Fibroblast of the aortic adventitia (primary cell): ENCODE data around the gene MYOM1. TPM values are rescaled to one million over a fixed set of nuclear protein-coding genes. Genes with fewer than 3 reads are reported as not detected.

Experiments
- DNase-seq: peaks from one replicate; pipeline ENCODE4 v3.0.0-alpha.2; 2010; ENCODE audit warnings: low read depth
- H3K4me3 ChIP-seq: 2 replicates; pipeline ENCODE4 v1.5.1; 2011; ENCODE audit warnings: low read depth, mild to moderate bottlenecking, control low read depth, low read length, moderate library complexity
- total RNA-seq: library from RNA; depleted of rRNA; stranded (reverse); fragments of >200 nt; gene quantifications from 2 replicates; pipeline ENCODE4 v1.2.3, GENCODE V29; 2012; ENCODE audit warnings: low replicate concordance
- TF ChIP-seq, protein P1 (sequence below): IDR thresholded peaks from 2 replicates; pipeline ENCODE4 v1.5.1; 2011; ENCODE audit warnings: mild to moderate bottlenecking, low read length, control low read depth, inconsistent platforms; ENCODE audit not compliant: insufficient read depth

MYOM1 gene
- total RNA-seq, 1 donor: 0.90 TPM

DNA sequence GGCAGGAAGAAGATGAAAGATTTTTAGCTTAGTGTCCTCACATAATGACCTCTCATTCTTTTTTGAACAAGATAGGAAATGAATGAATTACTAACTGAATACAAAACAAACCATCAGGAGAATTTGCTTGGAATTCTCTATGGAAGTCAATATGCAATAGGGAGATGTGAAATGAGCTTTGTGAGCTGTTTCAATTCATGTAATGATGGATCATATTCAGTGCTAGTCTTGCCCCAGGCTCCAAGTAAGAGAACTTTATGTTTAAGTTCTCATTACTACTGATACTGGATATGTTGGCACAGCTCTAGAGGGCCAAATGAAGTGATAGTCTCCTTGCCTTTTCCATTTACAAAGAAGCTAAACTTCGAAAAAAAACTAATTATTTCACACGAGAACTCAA is 29.2 kb downstream of the MYOM1 start:
- no peak for DNase-seq
- TF ChIP-seq, protein P1, sequence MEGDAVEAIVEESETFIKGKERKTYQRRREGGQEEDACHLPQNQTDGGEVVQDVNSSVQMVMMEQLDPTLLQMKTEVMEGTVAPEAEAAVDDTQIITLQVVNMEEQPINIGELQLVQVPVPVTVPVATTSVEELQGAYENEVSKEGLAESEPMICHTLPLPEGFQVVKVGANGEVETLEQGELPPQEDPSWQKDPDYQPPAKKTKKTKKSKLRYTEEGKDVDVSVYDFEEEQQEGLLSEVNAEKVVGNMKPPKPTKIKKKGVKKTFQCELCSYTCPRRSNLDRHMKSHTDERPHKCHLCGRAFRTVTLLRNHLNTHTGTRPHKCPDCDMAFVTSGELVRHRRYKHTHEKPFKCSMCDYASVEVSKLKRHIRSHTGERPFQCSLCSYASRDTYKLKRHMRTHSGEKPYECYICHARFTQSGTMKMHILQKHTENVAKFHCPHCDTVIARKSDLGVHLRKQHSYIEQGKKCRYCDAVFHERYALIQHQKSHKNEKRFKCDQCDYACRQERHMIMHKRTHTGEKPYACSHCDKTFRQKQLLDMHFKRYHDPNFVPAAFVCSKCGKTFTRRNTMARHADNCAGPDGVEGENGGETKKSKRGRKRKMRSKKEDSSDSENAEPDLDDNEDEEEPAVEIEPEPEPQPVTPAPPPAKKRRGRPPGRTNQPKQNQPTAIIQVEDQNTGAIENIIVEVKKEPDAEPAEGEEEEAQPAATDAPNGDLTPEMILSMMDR: no peak
- no peak overlapping the region for H3K4me3 ChIP-seq

DNA sequence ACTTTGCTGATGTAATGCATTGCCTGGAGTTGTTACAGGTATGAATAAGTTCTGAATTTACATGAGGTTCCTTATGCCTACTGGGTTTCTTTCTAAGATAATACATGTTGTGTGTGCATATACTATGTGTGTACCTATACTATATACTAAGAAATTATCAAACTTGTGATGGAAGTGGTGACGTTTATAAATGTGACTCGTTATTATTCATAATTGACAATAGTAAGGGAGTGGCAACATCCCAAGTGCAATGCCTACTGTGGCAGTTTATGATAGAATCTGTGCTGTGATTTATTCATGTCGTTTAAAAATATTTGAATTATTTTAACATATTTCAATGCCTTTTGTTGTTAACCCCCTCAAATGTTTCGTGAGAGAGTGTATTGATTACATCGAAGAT is 29.9 kb downstream of the MYOM1 start:
- TF ChIP-seq, protein P1: no peak
- DNase-seq: no peak

DNA sequence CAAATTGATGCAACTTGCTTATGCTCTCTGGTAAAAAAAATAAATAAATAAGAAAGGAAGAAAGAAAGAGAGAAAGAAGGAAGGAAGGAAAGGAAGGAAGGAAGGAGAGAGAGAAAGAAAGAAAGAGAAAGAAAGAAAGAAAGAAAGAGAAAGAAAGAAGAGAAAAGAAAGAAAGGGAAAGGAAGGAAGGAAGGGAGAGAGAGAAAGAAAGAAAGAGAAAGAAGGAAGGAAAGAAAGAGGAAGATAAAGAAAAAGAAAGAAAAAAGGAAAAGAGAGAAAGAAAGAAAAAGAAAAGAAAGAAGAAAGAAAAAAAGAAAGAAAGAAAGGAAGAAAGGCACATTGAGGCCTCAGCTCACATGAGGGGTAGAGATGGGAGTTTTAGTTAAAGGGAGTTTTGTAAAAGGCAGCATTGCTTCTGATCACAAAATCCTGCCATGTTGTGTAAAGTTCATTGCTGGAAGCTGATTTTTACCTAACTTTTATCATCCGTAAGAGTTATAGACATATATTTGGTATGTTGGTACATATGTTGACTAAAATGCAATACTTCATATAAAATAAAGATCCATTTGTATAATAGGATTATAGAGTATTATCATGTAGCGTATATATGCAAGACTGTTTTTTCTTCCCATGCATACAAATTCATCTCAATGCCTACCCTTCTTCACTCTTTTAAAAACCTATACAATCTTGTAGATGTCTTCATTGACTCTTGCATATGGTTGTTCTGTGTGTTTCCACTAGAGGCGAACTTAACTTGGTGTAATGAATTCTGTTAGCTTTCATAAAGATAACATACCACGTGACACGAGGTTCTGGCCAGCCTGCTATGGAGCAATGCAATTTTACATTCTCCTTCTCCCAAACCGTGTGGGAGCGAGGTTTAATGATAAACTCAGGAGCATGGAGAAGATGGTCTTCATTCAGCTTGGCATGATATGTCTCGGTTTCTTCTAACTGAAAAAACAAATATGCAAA is 32.8 kb downstream of the MYOM1 start:
- DNase-seq: peak; percentile 28
- TF ChIP-seq, protein P1: peak; percentile 8
- H3K4me3 ChIP-seq: no peak overlapping the region

More for the DNA sequence above, 29.9 kb downstream of the MYOM1 start:
- no peak overlapping the region for H3K4me3 ChIP-seq

DNA sequence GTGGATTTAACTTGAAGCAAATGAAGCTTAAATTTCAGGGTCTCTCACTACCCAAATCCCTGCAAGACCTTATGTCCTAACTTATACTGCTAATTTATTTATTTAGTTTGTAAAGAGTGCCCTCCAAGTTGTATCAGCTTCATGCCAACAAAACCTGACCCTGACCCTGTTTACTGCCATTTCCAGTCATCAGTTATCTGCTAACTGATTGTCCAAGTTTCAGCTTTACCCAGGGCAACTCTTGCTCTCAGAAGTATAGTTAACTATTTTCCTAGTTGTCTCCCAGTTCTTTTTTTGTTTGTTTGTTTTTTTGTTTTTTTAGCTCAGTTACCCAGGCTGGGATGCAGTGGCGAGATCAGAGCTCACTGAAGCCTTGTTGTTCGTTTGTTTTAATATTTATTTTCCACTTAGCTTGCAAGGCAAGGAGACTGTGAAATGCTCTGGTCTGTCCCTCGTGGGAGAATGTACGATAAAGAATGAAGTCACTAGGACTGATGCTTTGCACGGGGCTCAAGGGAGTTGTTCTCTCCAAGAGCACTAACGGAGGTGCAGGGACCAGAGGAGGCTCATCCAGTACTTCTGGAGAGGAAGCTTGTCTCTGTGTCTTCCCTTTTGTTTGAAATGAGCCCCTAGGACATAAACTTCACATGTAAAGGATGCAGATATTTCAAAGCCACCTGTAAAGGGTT is 35.3 kb downstream of the MYOM1 start:
- TF ChIP-seq, protein P1: no peak
- H3K4me3 ChIP-seq: no peak overlapping the region
- no peak for DNase-seq

DNA sequence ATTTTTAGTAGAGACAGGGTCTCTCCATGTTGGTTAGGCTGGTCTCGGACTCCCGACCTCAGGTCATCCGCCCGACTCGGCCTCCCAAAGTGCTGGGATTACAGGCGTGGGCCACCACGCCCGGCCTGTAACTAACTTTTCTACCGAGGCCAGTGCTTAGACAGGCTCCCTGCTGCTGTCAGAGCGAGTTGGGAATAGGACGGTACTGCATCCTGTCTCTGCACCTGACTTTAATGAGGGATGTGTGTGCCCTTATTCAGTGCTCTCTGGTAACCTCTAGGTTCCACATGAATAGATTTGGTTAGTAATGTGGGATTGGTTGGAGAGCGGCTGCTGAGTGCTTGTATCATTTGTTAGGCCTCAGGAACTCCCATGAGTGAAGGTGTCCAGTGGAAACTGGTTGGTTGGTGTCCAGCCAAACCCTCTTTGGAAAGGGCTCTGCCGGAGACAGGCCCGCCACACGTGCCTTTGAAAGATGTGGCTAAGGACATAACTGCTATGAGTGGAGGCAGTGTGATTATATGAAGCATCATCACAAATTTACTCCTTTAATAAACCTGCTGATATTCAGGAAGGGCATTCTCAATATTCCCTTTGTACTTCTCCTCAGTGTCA is 36.6 kb downstream of the MYOM1 start:
- TF ChIP-seq, protein P1: no peak
- no peak for DNase-seq

DNA sequence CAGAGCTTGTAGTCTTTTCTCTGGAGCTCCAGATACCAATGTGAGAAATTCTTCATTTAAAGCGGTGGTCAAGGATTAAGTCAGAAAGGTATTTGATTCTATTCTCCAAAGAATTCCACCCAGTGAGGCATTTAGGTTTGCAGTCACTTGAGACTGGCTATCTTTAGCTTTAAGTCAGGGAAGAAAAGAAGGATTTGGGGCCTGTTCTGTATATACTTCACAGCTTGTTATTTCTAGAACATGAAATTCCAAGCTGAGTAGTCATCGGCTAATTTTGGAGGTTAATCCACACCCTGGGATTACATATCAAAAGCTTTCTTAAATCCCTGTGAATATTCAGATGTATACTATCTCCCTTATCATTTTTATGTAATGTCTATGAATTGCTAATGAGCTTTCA is 39.4 kb downstream of the MYOM1 start:
- no peak overlapping the region for H3K4me3 ChIP-seq
- peak; percentile 65 for DNase-seq
- TF ChIP-seq, protein P1: no peak

More for the DNA sequence above, 36.6 kb downstream of the MYOM1 start:
- no peak overlapping the region for H3K4me3 ChIP-seq
